Prostate gland (tissue), 2 donors: ENCODE measurements around the gene ZMAT3. TPM values are rescaled to one million over a fixed set of nuclear protein-coding genes. Genes with fewer than 3 reads are reported as not detected.
A peak's percentile ranks its signal among the peaks of the same experiment; 100 is the strongest.
"Not testable (repeated sequence)": the region's sequence is repeated elsewhere in the genome, so short reads cannot be mapped to it uniquely, and the experiment has no call there.

Experiments used
- DNase-seq: peaks from one replicate; pipeline ENCODE4 v3.0.0-alpha.2; 2019; ENCODE audit warnings: low spot score
- H3K27ac ChIP-seq, 2 donors: fragments of 200-600 bp; sonication (generic); 2 replicates each; pipeline ENCODE4 v1.5.1; 2017 to 2019
- H3K27me3 ChIP-seq: fragments of 200-600 bp; sonication (generic); replicated peaks from 2 replicates; pipeline ENCODE4 v1.5.1; 2019; ENCODE audit not compliant: insufficient read depth
- H3K36me3 ChIP-seq, 2 donors: fragments of 200-600 bp; sonication (generic); 1 replicate in 1 of 2; 2 replicates in 1 of 2; pipeline versions ENCODE4 v1.5.1 to v1.8.1; 2017 to 2019
- H3K4me1 ChIP-seq: fragments of 200-600 bp; sonication (generic); replicated peaks from 2 replicates; pipeline ENCODE4 v1.5.1; 2019
- H3K4me3 ChIP-seq, 2 donors: fragments of 200-600 bp; sonication (generic); 2 replicates each; pipeline ENCODE4 v1.5.1; 2017 to 2019
- H3K9me3 ChIP-seq: fragments of 200-600 bp; sonication (generic); 2 replicates; pipeline ENCODE4 v1.5.1; 2017
- POLR2A ChIP-seq: fragments of 450-650 bp; IDR thresholded peaks from one replicate; pipeline ENCODE4 v1.6.1; 2016; ENCODE audit warnings: antibody characterized with exemption, mild to moderate bottlenecking
- POLR2AphosphoS5 ChIP-seq: sonication (generic); formaldehyde crosslinking; IDR thresholded peaks from one replicate; pipeline ENCODE4 v1.6.1; 2017; ENCODE audit warnings: antibody characterized with exemption
- WGBS: methylation state at CpG from one replicate; pipeline ENCODE4 v1.1.5; 2018; 5-methylcytosine and 5-hydroxymethylcytosine counted together
- intact Hi-C: fragments of 100-400 bp; cut with DNase I; formaldehyde crosslinking; loops from one replicate; pipeline ENCODE4 v1.14.2; 2022
- total RNA-seq, 2 donors: library from RNA; depleted of rRNA; stranded (reverse); fragments of >200 nt; gene quantifications; one replicate each; pipeline ENCODE4 v1.1.0, GENCODE V29; 2016
- TF ChIP-seq, protein P1 (sequence below), 4 experiments: fragments of 200-600 bp in 2 of 4; fragments of 450-650 bp in 2 of 4; sonication (generic) in 2 of 4; IDR thresholded peaks; 1 replicate in 3 of 4; 2 replicates in 1 of 4; pipeline ENCODE4 v1.5.1; 2016 to 2019; ENCODE audit warnings: antibody characterized with exemption in 4 of 4, mild to moderate bottlenecking in 2 of 4, moderate library complexity in 2 of 4

The ZMAT3 gene, protein sequence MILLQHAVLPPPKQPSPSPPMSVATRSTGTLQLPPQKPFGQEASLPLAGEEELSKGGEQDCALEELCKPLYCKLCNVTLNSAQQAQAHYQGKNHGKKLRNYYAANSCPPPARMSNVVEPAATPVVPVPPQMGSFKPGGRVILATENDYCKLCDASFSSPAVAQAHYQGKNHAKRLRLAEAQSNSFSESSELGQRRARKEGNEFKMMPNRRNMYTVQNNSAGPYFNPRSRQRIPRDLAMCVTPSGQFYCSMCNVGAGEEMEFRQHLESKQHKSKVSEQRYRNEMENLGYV
- total RNA-seq = 10 to 100 TPM; 15.1 to 21.3 TPM

DNA sequence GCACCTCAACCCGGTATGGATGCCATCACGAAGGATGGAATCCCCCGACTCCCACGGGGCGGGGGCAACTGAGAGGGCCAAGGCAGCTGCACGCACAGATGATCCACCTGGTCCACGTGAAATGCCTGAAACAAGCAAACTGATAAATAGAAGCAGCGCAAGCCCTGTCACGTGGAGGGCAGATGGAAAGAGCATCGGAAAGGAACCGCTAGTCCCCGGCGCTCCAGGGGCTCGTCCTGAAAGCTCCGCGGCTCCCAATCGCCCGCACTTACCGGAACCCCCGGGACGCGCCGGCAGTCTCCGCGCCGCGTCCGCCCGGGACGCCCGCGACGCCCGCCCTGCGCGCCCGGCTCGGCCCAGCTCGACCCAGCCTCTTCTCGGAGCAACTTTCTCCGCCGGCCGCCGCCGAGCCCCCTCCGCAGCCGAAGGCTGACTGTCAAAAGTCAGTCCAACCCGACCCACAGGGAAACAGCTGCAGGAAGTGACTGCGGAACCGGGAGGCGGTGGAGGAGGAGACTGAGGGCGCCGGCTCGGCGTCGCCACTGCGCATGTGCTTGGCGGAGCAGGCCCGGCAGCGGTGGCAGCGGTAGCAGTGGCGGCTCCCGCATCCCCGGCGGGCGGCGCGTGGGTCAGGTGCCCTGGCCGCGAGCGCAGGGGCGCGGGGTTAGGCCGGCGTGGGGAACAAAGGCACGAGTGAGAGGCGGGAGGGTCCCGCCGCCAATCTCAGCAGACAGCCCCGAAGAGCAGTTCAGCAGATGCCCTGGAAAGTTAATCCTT lies at the start of gene ZMAT3:
Gene ZMAT3 (minus strand): TSS at position 487 of the 777 bp plus-strand sequence. CDS start 4,057 bp downstream, outside the sequence.
- no peaks in the 10 kb centered on the region for H3K4me1 ChIP-seq
- WGBS = under 1% methylated on average over 72 of the region's 80 CpGs
- DNase-seq = peak; percentile 76
- no peaks in the 10 kb centered on the region for H3K9me3 ChIP-seq
- intact Hi-C loops = no loop called here
- no peaks in the 10 kb centered on the region for H3K27me3 ChIP-seq
- H3K4me3 ChIP-seq = peak within 1 kb of the TSS; percentile 60 to 84
- H3K36me3 ChIP-seq = no peaks in the 10 kb centered on the region
- peak within 1 kb of the TSS; percentile 80 to 82 for H3K27ac ChIP-seq
- peak; percentile 54 for TF ChIP-seq POLR2AphosphoS5
- peak; percentile 40 for TF ChIP-seq POLR2A
- TF ChIP-seq, protein P1, sequence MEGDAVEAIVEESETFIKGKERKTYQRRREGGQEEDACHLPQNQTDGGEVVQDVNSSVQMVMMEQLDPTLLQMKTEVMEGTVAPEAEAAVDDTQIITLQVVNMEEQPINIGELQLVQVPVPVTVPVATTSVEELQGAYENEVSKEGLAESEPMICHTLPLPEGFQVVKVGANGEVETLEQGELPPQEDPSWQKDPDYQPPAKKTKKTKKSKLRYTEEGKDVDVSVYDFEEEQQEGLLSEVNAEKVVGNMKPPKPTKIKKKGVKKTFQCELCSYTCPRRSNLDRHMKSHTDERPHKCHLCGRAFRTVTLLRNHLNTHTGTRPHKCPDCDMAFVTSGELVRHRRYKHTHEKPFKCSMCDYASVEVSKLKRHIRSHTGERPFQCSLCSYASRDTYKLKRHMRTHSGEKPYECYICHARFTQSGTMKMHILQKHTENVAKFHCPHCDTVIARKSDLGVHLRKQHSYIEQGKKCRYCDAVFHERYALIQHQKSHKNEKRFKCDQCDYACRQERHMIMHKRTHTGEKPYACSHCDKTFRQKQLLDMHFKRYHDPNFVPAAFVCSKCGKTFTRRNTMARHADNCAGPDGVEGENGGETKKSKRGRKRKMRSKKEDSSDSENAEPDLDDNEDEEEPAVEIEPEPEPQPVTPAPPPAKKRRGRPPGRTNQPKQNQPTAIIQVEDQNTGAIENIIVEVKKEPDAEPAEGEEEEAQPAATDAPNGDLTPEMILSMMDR (IDR thresholded peaks at IDR 0.05) = no peak

GRCh38 chr3:179116816-179117215 lies 45.2 kb upstream of the ZMAT3 start:
- Histone ChIP-seq H3K36me3 (no peaks in the 10 kb centered on the region), H3K27me3 (no peaks in the 10 kb centered on the region), H3K4me1 (no peaks in the 10 kb centered on the region), H3K4me3 (no peak overlapping the region), H3K27ac (no peak overlapping the region), H3K9me3 (no peaks in the 10 kb centered on the region)
- DNase-seq = no peak
- TF ChIP-seq POLR2AphosphoS5 (no peak), POLR2A (no peak)
- TF ChIP-seq, protein P1 (IDR thresholded peaks at IDR 0.05) = no peak
- intact Hi-C loops = no loop called here
- WGBS = 84% methylated on average over 2 of the region's 2 CpGs

DNA sequence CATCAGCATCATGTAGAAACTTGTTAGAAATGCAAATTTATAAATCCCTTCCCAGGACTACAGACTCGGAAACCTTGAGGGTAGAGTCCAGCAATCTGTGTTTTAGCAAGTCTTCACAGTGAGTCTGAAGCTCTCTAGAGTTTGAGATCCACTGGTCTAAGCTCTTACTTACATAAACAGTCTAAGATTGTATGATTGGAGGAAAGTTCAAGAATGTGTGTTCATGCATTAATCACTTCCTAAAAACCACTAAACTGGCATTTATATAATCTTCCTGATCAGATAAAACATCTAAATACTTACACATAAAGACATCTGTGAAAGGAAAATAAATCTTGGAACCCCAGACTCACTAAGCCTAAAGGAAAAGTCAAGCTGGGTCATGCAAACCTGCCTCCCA lies 43.8 kb upstream of the ZMAT3 start:
- H3K4me1 ChIP-seq, H3K4me3 ChIP-seq, intact Hi-C loops, H3K9me3 ChIP-seq, H3K27ac ChIP-seq, DNase-seq, H3K27me3 ChIP-seq, H3K36me3 ChIP-seq: not testable (repeated sequence)
- 11% methylated on average over 1 of the region's 1 CpG for WGBS

DNA sequence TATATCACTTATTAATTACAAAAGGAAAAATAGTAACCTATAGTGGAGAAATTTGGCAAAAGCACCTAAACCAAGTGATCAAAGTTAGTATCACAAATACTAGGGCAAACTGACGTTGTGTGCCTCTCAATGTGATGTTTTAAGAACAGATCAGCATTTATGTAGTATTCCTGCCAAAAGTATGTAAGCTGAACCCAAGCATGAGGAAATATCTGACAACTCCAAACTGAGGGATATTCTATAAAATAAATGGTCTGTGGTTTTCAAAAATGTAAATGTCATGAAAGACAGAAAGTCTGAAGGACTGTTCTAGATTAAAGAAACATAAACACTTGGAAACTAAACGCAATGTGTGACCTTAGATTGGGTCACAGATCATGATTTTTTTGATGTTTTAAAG lies 42.3 kb upstream of the ZMAT3 start:
- H3K27me3 ChIP-seq = no peaks in the 10 kb centered on the region
- intact Hi-C loops = no loop called here
- H3K4me1 ChIP-seq = no peaks in the 10 kb centered on the region
- no peak overlapping the region for H3K4me3 ChIP-seq
- no peak overlapping the region for H3K27ac ChIP-seq
- TF ChIP-seq POLR2A (no peak), POLR2AphosphoS5 (no peak)
- TF ChIP-seq, protein P1 (IDR thresholded peaks at IDR 0.05) = no peak
- no peaks in the 10 kb centered on the region for H3K9me3 ChIP-seq
- WGBS = 28% methylated on average over 2 of the region's 2 CpGs
- H3K36me3 ChIP-seq = no peaks in the 10 kb centered on the region
- DNase-seq = no peak

DNA sequence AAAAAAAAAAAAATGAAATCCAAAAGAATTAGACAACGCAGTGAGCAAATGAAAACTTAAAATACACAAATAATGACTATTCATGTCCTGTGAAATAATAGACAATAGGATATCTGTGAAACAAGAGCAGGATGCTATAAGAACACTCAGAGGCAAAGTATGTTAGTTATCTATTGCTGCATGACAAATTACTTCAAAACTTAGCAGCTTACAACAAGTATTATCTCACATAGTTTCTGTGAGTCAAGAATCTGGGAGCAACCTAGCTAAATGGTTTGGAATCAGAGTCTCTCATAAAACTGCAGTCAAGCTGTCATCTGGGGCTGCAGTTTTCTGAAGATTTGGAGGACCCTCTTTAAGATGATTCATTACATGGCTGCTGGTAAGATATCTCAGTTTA lies 36.5 kb upstream of the ZMAT3 start:
- DNase-seq = no peak
- Histone ChIP-seq H3K4me3 (no peak overlapping the region), H3K9me3 (no peaks in the 10 kb centered on the region), H3K4me1 (no peaks in the 10 kb centered on the region), H3K27ac (no peak overlapping the region), H3K27me3 (no peaks in the 10 kb centered on the region), H3K36me3 (no peaks in the 10 kb centered on the region)
- WGBS = 70% methylated on average over 1 of the region's 1 CpG
- TF ChIP-seq, protein P1 (IDR thresholded peaks at IDR 0.05) = no peak
- TF ChIP-seq POLR2AphosphoS5 = no peak
- TF ChIP-seq POLR2A = no peak
- intact Hi-C loops = loop anchor here (5.0 to 10.0 kb wide), 2 partner anchors 93 to 209 kb away; no protein-coding TSS in a partner anchor
